Measurements from ENCODE around the gene SUPT20H.

- TF ChIP-seq POLR2A (IDR thresholded peaks at IDR 0.05; ENCODE audit: low read length), result no peak
- TF ChIP-seq GATA1 (IDR thresholded peaks at IDR 0.05; ENCODE audit: low read depth, low read length), result no peak
Observed at GRCh38 chr13:37014609-37015008, 44.9 kb downstream of the SUPT20H start.

Data from erythroblast (primary cell).